HG03135 (cell line): ENCODE data around the gene KCP.

Experiments
- ATAC-seq: cut with Tn5 transposase; IDR thresholded peaks from one replicate; pipeline ENCODE4 v1.9.1; 2021; ENCODE audit warnings: mild to moderate bottlenecking, moderate library complexity; ENCODE audit not compliant: unreplicated experiment

KCP gene

GRCh38 chr7:128908750-128909624 lies 1.5 kb downstream of the KCP start:
- no peak for ATAC-seq

DNA sequence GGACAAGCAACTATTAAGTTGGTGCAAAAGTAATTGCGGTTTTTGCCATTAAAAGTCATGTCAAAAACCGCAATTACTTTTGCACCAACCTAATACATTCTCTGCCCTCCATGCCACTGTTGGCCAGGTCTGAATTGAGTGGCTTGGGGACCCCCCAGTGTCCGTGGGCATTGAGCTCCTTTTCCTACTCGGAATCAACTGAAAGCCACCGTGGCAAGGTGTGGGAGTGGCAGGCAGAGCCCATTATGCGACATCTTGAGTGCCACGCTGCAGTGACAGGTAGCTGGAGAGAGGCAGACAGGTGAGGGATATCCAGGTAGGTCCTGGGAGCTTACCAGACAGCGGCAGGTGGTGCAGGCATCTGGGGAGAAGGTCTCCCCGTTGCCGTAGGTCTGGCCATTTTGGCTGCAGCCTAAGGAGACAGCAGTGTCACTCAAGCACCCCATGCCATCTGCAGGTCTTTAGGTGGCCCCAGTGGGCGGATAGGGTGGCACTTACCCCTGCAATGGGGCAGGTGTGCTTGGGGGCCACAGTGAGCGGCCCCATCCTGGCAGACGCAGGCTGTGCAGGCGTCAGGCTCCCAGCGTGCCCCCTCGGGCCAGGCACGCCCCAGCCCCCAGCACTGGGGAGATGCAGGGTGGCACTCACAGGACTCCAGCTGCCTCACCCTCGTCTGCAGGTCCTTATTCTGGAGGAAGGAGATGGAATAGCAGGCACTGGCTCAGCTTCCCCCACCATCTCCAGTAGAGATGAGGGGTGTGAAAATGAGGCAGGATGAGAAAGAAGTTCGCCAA lies 3.5 kb downstream of the KCP start:
- no peak for ATAC-seq

GRCh38 chr7:128906001-128906765 lies 4.3 kb downstream of the KCP start:
- ATAC-seq = no peak

DNA sequence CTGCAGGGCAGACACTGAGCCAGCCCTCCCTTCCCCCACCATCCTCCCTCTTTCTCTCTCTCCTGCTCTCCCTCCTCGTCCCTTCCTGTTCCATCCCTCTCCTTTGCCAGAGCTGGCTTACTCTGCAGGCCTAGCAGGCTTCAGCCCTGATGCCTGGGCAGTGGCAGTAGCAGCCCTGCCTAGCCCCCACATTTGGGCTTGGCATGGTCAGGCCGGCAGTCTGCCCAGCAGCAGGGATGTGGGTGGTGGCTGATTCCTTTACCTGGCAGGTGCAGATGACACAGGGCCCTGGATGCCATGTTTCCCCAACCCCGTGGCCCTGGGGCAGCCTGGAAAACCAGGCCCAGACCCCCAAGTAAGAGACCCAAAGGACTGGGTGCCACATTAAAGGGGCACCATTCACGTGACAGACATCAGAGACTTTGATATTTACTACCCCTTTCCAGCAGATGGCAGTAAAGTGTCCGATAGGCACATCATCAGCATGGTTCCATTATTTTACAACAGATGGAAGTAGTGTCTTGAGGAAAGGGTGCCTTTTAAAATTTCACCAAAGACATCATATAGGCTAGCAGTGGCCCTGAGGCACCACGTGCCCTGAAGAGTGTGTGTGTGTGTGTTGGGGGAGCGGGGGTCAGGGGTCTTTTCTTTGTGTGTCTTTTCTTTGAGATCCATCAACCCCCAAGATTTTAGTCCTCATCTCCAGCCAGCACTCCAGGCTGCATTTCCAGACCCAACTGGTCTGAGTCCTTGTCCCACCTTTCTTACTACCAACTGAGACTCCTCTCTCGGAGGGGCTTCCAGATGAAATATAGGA lies 5.9 kb downstream of the KCP start:
- ATAC-seq = no peak

DNA sequence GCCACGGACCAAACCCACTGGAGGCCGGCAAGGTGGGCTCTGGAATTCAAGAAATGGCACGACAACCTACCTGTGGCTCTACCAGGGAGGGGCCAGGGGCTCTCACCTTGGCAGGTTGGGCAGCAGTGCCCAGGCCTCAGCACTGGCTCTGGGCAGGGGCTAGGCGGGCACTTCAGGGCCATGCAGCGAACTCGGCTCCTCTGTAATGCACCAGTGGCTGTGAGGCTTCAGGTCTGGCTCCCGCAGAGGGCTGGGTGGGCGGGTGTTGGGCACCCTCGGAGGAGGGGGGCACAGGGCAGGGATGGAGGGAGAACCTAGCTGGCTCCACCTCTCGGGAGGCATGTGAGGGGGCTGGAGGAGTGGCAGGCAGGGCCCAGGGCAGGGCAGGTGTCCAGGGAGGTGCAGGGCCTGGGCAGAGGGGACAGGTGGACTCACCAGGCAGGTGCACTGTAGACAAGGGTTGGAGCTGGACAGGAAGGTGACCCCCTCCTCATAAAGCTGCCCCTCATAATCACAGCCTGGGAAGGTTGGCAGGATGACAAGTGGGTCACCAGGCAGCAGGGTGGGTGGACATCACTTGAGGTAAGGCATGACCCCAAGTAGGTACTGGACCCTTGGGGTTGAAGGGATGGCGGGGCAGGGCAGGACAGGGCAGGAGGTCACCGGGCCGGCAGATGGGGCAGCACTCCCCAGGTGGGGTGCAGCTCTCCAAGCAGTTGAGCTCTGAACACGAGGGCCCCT lies 6.7 kb downstream of the KCP start:
- ATAC-seq = no peak

DNA sequence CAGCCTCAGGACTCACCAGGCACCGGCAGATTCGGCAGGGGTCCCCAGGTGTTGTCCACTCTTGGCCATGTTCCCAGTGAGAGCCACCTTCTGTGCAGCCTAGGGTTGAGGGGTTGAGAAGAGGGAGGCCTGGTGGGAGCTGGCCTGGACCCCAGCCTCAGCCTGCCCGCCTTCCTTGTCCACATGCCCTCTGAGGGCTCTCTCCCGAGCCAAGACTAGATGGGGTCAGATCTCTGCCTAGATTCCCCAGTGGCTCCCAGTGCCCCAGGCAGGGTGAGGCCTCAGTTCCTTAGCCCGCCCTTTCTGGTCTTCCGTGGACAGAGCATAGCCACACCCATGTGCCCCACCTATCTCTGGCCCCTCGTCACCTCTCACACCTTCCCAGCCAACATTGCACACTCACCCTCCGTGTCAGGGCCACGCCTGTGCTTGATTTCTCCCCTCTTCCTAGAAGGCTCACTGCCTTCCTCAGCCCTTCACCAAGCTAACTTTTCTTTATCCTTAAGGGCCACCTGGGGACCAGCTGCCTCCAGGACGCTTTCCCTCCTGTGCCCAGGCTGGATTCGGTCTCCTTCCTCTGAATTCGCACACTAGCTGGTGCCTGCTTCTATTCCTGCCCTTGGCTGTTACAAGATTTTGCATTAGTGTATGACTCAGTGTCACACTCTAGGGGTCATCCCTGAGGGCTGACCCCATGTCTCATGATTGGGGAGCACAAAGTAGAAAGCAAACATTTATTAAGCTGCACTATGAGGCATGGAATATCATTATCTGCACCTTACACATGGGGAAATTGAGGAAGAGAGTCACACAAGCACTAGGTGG lies 7.5 kb downstream of the KCP start:
- ATAC-seq = no peak

- no peak for ATAC-seq
Observed at GRCh38 chr7:128900237-128900636, 10.3 kb downstream of the KCP start.

- ATAC-seq = no peak
Observed at GRCh38 chr7:128899392-128899791, 11.1 kb downstream of the KCP start.

DNA sequence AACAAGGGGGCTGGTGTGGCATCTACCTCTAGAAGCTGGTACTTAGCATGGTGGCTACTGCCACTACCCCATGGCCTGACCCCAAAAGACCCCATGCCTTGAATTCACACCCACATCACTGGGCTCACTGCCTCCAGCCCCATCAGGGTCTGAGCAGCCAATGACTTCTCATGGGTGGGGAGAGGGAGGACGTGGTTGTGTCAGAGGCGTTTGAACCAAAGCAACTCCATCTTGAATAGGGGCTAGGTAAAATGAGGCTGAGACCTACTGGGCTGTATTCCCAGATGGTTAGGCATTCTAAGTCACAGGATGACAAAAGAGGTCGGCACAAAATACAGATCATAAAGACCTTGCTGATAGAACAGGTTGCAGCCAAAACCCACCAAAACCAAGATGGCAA lies 15.2 kb downstream of the KCP start:
- ATAC-seq = no peak

- ATAC-seq = no peak
Observed at GRCh38 chr7:128894101-128894440, 16.4 kb downstream of the KCP start.

GRCh38 chr7:128893251-128894100 lies 17.0 kb downstream of the KCP start:
- ATAC-seq = no peak

- ATAC-seq = no peak
Observed at GRCh38 chr7:128892521-128893250, 17.8 kb downstream of the KCP start.

DNA sequence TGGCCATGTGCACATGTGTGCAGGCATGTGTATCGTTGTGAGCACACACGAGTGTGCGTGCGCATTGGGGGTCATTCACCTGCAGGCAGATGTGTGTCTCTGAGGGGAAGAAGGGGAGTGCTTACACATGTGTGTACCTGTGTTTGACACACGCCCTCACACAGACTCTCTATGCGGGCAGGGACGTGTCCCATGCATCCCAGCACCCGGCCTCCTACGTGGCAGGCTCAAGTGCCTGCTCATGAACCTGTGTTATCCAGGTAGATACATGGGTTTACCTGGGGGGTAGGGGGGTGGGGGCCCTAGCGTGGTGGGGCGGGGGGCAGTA lies 18.6 kb downstream of the KCP start:
- no peak for ATAC-seq

DNA sequence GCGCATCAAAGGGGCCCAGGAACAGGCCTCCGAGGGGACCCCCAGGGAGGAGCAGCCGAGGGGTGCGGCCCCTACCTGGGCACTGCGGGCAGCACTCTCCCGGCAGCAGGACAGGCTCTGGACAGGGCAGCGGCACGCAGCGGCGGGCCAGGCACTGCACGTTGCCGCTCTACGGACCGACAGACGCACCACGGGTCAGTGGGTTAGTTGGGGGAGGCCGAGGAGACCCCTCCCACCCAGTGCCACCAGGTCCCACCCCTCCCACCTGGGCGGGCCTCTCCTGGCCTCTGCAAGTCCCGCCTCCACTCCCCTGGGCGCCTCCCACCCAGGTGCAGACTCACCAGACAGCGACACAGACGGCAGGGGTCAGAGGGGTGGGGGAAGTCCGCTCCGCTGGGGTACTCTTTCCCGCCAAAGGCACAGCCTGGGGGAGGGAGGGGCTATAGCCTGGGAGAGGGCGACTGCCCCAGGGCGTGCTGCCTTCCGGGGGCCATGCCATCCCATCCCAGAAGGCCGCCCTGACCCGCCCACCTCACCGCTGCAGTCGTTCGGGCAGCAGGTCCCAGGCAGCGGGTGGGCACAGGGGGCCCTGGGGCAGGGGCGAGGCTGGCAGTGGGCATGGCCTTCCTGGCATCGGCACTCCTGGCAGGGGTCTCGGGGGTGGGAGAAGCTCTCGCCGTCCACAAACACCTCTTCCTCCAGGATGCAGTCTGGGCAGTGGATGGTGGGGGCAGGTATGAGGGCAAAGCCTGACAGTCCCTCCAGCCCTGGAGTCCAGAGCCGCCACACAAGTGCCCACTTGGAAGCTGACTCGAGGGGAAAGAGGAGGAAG lies 19.2 kb downstream of the KCP start:
- ATAC-seq = no peak

GRCh38 chr7:128890306-128891109 lies 20.0 kb downstream of the KCP start:
- no peak for ATAC-seq

DNA sequence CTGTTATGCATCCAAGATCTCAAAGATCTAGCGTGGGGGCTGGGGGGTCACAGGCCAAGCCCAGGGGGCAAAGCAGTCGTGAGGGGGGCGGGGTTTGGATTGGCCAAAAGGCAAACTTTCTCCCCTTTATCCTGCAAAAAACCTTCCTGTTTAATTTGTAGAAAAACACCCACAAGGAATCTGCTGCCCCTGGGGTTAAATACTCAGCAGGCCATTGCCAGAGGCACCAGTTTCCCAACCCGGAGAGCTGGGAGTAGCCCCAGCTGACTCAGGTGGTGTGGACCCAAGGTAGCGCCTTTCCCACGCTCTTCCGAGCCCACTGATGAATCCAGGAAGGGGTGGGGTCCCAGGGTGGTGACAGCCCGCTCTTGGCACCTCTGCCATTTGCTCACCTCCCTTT lies 21.4 kb downstream of the KCP start:
- ATAC-seq = no peak
